ENCODE measurements around the gene PPIB. TPM values are rescaled to one million over a fixed set of nuclear protein-coding genes. Genes with fewer than 3 reads are reported as not detected.

The PPIB gene
- total RNA-seq: 1,100 and 1,268 TPM in 2 replicates

GRCh38 chr15:64162869-64163658 lies at the start of gene PPIB:
PPIB (minus strand) TSS chr15:64163022; CDS start chr15:64162986, 36 bp downstream.

GRCh38 chr15:64151727-64152506 lies 10.9 kb downstream of the PPIB start, which contains the start of gene SNX22:
SNX22 (plus strand) TSS chr15:64151731; CDS start chr15:64151776, 45 bp downstream.

Other genes with a start within 250 kb of the PPIB start
- 6.4 and 6.9 TPM in 2 replicates for gene DAPK2, start 116.5 kb downstream of the PPIB start, total RNA-seq
- gene CIAO2A, start 69.2 kb downstream of the PPIB start, total RNA-seq: 50.0 and 57.8 TPM in 2 replicates
- 67.2 and 68.2 TPM in 2 replicates for gene SNX1, start 67.0 kb downstream of the PPIB start, total RNA-seq
- gene SNX22, start 11.3 kb downstream of the PPIB start, total RNA-seq: 0.06 TPM in 1 of 2 replicates, not detected in the other
- 17.5 and 27.0 TPM in 2 replicates for gene CSNK1G1, start 193.2 kb upstream of the PPIB start, total RNA-seq
- 11.0 and 18.2 TPM in 2 replicates for gene PCLAF, start 218.4 kb upstream of the PPIB start, total RNA-seq
- gene TRIP4, start 224.8 kb upstream of the PPIB start, total RNA-seq: 10.1 and 11.6 TPM in 2 replicates